Natural killer cell treated with Interleukin-12 subunit alpha and Interleukin-12 subunit beta and Interleukin-15 and Interleukin-18, amount 100 ng/mL, for 72 hours (primary cell): ENCODE data around the gene FUBP3. TPM values are rescaled to one million over a fixed set of nuclear protein-coding genes. Genes with fewer than 3 reads are reported as not detected.

Experiments
- ATAC-seq, 2 donors: fragments of 150-1000 bp; cut with Tn5 transposase in 1 of 2; sonication (Bioruptor Pico), chemical (Tn5 transposase) in 1 of 2; 2 replicates each; pipeline ENCODE4 v1.10.0; 2021
- DNase-seq: peaks from one replicate; pipeline ENCODE4 v3.0.0; 2022; ENCODE audit warnings: low spot score
- H3K27ac Mint-ChIP-seq, 2 donors: 1 replicate in 1 of 2; 2 replicates in 1 of 2; pipeline ENCODE4 v1.8.0; 2022; ENCODE audit warnings: mixed read lengths in 2 of 2, mild to moderate bottlenecking in 1 of 2, moderate library complexity in 1 of 2
- H3K27me3 Mint-ChIP-seq, 2 donors: 1 replicate in 1 of 2; 2 replicates in 1 of 2; pipeline ENCODE4 v1.8.0; 2022; ENCODE audit warnings: mixed read lengths in 2 of 2
- H3K36me3 Mint-ChIP-seq: one replicate; pipeline ENCODE4 v1.8.0; 2022; ENCODE audit warnings: mixed read lengths
- H3K4me1 Mint-ChIP-seq, 2 donors: 1 replicate in 1 of 2; 2 replicates in 1 of 2; pipeline ENCODE4 v1.8.0; 2022; ENCODE audit warnings: low read depth in 2 of 2, mixed read lengths in 2 of 2, mild to moderate bottlenecking in 1 of 2
- H3K4me3 Mint-ChIP-seq: one replicate; pipeline ENCODE4 v1.8.0; 2022; ENCODE audit warnings: mixed read lengths
- H3K9me3 Mint-ChIP-seq: 2 replicates; pipeline ENCODE4 v1.8.0; 2022; ENCODE audit warnings: mixed read lengths
- total RNA-seq, 2 donors: library from RNA; stranded (reverse); gene quantifications; one replicate each; pipeline ENCODE4 v1.2.3, GENCODE V29; 2022

Gene FUBP3
- total RNA-seq, 2 donors from 2014 or later = 43.8 to 47.2 TPM

DNA sequence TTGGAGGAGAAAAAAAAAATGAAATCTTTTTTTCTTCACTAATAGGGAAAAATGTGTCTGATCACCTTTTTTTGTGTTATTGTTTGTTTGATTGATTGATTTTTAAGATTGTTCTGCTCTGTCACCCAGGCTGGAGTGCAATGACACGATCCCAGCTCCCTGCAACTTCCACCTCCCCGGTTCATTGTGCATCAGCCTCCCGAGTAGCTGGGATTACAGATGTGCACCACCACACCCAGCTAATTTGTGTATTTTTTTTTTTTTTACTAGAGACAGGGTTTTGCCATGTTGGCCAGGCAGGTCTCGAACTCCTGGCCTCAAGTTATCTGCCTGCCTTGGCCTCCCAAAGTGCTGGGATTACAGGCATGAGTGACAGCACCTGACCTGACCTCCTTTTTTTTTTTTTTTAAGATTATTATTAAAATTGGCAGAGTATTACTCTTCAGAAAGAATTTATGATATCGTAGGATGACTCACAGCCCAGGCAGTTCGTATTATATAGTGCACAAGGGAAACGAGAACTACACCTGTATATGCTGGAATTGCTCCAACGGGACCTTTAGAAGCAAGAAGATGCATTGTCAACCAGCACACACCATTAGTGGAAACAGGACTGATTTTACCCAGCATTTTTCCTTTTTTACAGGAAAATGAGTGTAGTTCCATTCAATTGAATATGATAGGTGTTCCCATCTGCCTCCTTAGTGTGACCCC, 27.7 kb downstream of the FUBP3 start:
- no peak overlapping the region for H3K27ac Mint-ChIP-seq
- no peaks in the 10 kb centered on the region for H3K9me3 Mint-ChIP-seq
- DNase-seq (no peak), ATAC-seq (no peak)
- H3K4me3 Mint-ChIP-seq = no peak overlapping the region
- no peaks in the 10 kb centered on the region for H3K27me3 Mint-ChIP-seq
- peaks cover 0 to 9% of the 10 kb centered on the region in 2 donors for H3K4me1 Mint-ChIP-seq
- H3K36me3 Mint-ChIP-seq = no peaks in the 10 kb centered on the region

DNA sequence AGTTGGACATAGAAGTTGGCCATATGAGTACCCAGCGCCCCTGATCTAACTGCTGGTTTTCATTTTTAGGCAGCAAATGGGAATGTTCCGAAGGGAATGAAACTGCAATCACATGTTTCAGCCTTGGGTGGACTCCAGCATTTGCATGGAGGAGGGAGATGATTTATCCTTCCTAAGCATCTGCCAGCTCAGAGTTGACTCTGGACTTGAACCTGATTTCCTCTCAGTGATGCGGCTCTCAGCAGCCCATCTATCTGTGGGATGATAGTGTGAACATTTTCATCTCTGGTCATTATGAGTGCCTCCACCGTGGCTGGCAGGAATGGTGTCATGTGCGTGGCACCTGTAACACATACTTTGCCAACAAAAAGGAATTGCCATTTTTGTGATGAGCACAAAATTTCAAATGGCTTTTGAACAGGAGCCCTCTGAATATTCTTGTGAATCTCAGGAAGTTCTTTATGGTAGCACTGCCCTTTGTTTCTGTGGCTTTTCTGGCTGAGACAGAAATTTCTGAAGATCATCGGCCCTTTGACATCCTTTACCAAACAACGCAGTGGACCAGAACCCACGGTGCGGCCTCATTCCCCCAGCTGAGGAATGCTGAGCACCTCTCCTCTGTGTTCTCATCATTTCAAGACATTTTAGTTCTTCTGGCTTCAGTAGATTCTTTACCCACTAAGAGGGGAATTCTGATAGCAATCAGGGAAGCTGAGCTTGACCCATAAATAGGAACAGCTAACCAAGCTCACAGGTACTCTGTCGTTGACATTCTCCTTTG, 28.5 kb downstream of the FUBP3 start:
- Mint-ChIP-seq H3K27me3 (no peaks in the 10 kb centered on the region), H3K27ac (no peak overlapping the region), H3K36me3 (no peaks in the 10 kb centered on the region), H3K9me3 (no peaks in the 10 kb centered on the region), H3K4me1 (peaks cover 0 to 9% of the 10 kb centered on the region in 2 donors), H3K4me3 (no peak overlapping the region)
- no peak for ATAC-seq
- no peak for DNase-seq

DNA sequence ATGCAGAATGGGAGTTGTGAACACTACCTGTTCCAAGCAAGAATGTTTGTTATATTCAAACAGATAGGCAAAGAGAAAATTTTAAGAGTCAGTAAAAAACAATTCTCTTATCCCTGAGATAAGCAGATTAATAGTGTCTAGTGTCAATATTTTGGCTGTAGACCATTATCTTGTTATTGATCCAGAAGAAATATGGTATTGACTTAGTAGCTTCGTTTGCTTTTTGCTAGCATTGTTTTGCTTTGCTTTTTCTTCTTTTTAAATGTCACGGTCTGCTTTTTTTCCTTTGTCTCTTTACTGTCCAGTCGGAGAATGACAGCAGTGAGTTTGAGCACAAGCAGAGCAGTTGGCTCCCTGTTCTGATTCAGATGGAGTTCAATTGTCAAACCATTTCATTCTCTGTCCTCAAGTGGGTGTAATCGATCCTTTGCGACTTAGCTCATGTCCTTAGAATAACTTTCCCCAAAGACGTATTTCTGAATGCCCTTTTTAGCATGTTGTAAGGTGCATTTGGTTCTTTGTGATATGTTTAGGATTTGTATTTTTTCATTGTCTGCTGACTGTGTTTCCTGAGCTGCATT, 29.3 kb downstream of the FUBP3 start:
- Mint-ChIP-seq H3K27ac (no peak overlapping the region), H3K9me3 (no peaks in the 10 kb centered on the region), H3K36me3 (no peaks in the 10 kb centered on the region), H3K27me3 (no peaks in the 10 kb centered on the region), H3K4me3 (no peak overlapping the region), H3K4me1 (peaks cover 0 to 9% of the 10 kb centered on the region in 2 donors)
- DNase-seq (no peak), ATAC-seq (no peak)

DNA sequence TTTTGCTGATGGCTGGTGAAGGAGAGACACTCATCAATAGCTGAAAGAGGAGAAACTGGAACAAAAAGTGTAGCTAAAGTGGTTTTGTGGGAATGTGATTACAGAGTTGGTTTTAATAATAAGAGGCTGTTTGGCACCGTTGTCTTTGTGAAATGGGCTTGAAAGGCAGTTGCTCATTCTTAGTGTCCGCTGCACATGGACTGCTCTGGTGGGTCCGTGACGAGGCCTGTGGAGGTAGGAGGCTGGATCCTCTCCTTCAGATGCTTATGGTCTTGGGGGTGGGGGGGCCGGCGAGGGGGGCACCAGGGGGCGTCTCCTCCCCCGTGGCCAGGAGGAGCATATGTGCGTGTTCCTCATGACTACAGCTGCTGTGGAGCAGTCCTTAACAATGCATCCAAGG, 29.8 kb downstream of the FUBP3 start:
- no peak overlapping the region for H3K27ac Mint-ChIP-seq

DNA sequence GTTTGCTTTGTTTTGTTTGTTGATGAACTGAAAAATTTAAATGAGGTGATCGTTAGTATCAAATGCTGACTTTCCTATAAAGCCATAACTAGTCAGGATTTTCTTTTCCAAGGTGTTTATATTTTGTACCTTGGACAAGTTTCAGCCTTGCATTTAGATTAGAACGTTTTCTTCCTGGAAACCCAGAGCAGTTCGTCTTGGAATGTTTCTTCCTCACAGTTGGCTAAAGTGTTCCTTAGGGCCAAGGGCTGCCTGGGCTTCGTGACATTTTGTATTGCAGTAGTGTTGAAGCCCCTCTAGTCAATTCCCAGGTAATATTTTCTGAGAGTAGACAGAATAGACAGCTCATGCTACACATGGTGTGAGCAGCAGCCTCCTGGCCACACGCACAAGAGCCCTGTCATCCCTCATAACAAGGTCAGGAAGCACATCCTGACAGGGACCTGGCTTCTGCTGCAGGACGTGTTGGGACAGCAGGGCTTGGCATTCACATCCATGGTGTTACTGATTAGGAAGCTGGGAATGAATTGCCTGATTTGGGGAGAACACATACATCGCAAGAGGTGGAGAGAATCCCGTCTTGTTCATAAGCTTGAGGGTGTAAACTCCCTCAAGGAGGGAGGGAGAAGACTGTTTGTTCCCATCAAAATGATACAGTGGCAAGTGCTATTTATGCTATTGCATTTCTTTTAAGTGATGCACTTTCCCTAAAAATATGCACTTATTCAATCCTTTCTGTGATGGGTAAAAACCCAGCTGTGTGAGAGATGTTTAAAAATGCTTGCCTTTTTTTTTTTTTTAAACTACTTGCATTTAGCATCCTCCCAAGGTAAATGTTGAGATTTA, 31.7 kb downstream of the FUBP3 start:
- Mint-ChIP-seq H3K36me3 (peaks cover 6% of the 10 kb centered on the region), H3K4me3 (no peak overlapping the region), H3K27ac (no peak overlapping the region), H3K27me3 (no peaks in the 10 kb centered on the region), H3K4me1 (peaks cover 0 to 3% of the 10 kb centered on the region in 2 donors), H3K9me3 (no peaks in the 10 kb centered on the region)
- DNase-seq = no peak
- no peak for ATAC-seq

More for the DNA sequence above, 29.8 kb downstream of the FUBP3 start:
- DNase-seq (no peak), ATAC-seq (no peak)
- Mint-ChIP-seq H3K4me3 (no peak overlapping the region), H3K4me1 (peaks cover 0 to 7% of the 10 kb centered on the region in 2 donors), H3K9me3 (no peaks in the 10 kb centered on the region), H3K36me3 (no peaks in the 10 kb centered on the region), H3K27me3 (no peaks in the 10 kb centered on the region)

DNA sequence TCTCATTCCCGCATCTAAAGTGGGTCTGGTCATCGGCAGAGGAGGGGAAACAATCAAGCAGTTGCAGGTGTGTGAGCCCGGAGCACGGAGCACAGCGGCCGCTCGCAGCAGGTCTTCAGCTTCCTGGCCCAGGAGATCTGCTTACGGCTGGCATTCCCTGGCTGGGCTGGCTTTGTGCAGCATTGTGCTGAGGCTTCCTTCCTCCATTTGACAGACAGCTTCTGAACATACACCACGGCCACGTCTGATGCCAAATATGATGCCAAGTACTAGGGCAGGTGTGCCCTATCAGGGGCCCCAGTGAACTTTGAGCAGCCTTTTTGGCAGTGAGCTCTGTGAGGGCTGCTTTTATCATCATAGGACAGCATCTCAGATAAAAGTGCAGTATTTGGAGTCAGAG, 37.1 kb downstream of the FUBP3 start:
- H3K27ac Mint-ChIP-seq = no peak overlapping the region
- DNase-seq (no peak), ATAC-seq (no peak)
- no peak overlapping the region for H3K4me3 Mint-ChIP-seq
- no peaks in the 10 kb centered on the region for H3K9me3 Mint-ChIP-seq
- H3K4me1 Mint-ChIP-seq = no peaks in the 10 kb centered on the region
- peaks cover 13% of the 10 kb centered on the region for H3K36me3 Mint-ChIP-seq
- H3K27me3 Mint-ChIP-seq = no peaks in the 10 kb centered on the region

DNA sequence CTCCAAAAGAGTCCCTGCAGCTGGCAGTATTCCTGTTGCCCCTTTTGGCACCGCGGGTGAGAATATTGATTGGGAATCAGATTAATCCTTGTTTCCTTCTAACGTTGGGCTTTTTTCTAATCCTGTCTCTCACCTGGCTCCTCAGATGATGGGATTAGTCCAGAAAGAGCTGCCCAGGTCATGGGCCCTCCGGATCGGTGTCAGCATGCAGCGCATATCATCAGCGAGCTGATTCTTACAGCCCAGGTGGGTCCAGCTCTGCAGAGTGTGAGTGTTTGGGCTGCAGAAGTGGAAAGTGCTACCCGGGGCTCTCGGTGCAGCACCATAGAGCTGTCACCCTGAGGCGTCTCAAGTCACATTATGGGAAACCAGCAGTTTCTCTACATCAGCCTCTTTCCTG, 44.1 kb downstream of the FUBP3 start:
- Mint-ChIP-seq H3K4me3 (no peak overlapping the region), H3K9me3 (no peaks in the 10 kb centered on the region), H3K36me3 (peaks cover 13% of the 10 kb centered on the region), H3K4me1 (peaks cover 0 to 3% of the 10 kb centered on the region in 2 donors), H3K27me3 (no peaks in the 10 kb centered on the region), H3K27ac (no peak overlapping the region)
- ATAC-seq (no peak), DNase-seq (no peak)

DNA sequence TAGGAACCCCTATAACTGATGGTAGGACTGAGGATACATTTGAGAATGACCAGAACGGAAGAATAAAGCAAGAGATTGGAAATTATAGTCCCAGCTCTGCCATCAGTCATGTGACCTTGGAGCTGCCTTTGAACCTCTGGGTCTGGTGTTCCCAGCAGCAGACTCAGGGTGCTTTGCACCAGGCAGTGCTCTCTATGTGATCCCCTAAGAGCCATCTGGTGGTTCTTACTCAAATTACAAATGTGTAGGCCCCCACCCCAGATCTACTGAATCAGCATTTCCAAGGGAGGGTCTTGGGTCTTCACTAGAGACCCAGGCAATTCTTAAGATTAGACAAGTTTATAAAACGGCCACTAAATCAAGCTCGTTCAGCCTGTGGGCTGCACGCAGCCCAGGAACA, 44.8 kb downstream of the FUBP3 start:
- Mint-ChIP-seq H3K4me3 (no peak overlapping the region), H3K27me3 (no peaks in the 10 kb centered on the region), H3K27ac (no peak overlapping the region), H3K9me3 (no peaks in the 10 kb centered on the region), H3K4me1 (peaks cover 0 to 3% of the 10 kb centered on the region in 2 donors), H3K36me3 (peaks cover 13% of the 10 kb centered on the region)
- DNase-seq = no peak
- no peak for ATAC-seq

DNA sequence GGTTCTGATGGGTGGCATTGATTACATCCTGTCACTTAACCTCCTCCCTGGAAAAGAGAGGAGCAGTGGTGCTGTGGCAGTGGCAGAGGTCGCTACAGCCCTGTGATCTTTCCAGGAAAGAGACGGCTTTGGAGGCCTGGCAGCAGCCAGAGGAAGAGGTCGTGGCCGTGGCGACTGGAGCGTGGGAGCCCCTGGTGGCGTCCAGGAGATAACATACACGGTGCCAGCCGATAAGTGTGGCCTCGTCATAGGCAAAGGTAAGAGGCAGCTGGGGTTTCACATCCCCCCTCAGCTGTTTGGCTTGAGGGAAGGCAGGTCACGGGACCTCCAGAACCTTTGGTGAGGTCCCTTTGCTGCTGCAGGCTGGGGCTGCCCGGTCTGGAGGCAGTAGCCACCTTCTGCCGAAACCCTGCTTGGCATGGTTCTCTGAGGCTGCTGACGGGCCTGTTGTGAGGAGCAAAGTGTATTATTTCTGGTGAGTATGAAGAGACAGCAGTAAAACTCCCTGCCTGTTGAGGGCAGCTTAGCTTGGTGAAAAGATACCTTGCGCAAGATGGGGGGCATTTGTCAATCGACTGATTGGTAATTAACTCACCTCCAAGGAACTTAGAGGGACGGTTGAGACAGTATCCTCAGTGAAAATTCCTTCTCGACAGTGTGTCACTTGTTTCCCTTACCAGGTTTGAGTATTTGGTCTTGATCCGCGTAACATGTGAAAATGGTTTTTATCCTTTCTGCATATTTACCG, 47.0 kb downstream of the FUBP3 start:
- no peak for ATAC-seq

DNA sequence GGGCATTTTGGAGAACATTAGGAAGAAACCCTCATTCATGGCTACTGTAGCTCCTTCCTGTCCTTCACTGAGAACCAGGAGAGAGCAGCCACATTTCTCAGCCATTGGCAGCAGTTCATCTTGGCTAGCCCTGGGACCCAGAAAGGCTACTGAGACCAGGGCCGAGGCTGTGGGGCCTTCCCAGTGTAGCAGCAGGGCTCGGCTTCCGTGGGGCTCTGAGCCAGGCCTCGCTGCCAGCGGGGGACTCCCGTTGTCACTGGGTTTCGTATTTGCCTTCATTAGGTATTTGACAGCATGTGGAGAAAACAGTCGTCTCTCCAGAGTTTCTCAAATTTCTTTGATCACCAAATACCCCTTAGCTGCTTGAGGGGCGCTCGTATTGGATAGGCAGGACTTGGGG, 47.7 kb downstream of the FUBP3 start:
- ATAC-seq = no peak
- H3K36me3 Mint-ChIP-seq = peaks cover 6% of the 10 kb centered on the region

More for the DNA sequence above, 47.0 kb downstream of the FUBP3 start:
- H3K27me3 Mint-ChIP-seq = no peaks in the 10 kb centered on the region
- peaks cover 0 to 3% of the 10 kb centered on the region in 2 donors for H3K4me1 Mint-ChIP-seq
- H3K4me3 Mint-ChIP-seq = no peak overlapping the region
- no peak overlapping the region for H3K27ac Mint-ChIP-seq
- H3K9me3 Mint-ChIP-seq = no peaks in the 10 kb centered on the region
- no peak for DNase-seq
- peaks cover 6% of the 10 kb centered on the region for H3K36me3 Mint-ChIP-seq

DNA sequence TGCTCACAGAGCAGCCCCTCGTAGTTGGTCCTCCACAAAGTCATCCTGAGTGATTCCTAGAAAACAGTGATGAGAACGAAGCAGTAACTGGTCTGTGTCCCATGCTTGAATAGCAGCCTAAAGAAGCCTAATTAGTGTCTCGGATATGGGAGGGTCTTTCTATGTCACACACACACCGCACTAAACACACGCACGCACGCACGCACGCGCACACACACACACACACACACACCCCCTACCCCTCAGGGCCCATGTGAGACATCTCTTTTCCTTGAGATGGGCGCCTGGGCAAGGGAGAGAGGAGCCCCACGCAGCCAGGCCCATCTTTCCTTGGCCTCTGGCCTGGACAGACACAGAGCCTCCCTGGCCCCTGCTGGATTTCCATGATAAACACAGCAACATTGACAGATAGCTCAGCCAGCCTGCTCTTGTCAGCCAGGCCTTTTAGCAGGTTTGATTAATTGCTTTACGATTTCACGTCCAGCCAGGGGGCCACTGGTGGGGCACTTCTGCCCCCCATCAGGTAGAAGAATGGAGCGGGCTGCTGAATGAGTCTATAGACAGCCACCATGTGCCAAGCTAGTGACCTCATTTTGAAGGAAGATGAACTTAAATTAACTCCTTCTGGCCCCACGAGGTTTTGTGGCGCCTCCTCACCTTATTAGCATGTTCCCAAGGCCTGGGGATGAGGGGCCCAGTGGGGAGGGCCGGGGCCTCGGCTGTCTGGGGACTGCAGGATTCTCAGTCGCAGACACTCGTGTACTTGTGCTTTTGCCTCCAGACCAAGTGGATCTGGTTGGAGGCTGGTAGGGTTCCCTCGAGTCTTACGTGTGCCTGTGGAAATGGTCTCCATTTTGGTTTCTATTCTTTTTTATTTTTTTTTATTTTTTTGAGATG, 48.8 kb downstream of the FUBP3 start:
- ATAC-seq (no peak), DNase-seq (no peak)
- Mint-ChIP-seq H3K4me1 (peaks cover 0 to 3% of the 10 kb centered on the region in 2 donors), H3K27ac (no peak overlapping the region), H3K4me3 (no peak overlapping the region), H3K9me3 (no peaks in the 10 kb centered on the region), H3K36me3 (peaks cover 6% of the 10 kb centered on the region), H3K27me3 (no peaks in the 10 kb centered on the region)

More for the DNA sequence above, 47.7 kb downstream of the FUBP3 start:
- DNase-seq = no peak
- Mint-ChIP-seq H3K4me1 (peaks cover 0 to 3% of the 10 kb centered on the region in 2 donors), H3K9me3 (no peaks in the 10 kb centered on the region), H3K27me3 (no peaks in the 10 kb centered on the region), H3K4me3 (no peak overlapping the region), H3K27ac (no peak overlapping the region)

DNA sequence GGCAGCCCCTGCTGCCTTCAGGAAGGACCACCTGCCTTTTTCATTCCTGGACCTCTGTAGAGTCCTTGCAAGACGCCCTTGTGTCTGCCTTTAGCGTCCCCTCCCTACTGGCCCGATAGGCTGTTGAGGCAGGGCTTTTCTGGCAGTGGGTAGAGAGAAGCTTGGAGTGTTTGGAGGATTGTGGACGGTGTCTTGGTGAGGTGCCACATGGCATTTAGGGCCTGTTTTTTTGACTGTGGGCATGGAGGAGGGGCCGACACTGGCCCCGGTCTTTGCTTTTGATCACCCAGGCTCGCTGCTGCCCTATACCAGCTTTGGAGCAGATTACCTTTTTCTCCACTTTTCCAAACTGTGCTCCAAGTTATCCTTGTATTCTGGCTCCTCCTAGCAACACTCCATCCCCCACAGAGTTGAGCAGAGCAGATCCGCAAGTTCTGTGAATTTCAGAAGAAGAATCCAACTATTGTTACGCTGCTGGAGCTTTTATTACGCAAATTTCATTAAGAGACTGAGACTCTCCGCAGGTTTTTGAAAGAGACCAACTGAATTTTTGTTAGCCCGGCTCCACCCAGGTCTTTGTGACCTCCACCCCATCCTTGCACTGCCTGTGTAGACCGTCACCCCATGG, 50.2 kb downstream of the FUBP3 start:
- H3K4me1 Mint-ChIP-seq = peaks cover 0 to 3% of the 10 kb centered on the region in 2 donors
- DNase-seq (no peak), ATAC-seq (no peak)
- no peak overlapping the region for H3K27ac Mint-ChIP-seq
- no peaks in the 10 kb centered on the region for H3K36me3 Mint-ChIP-seq
- no peak overlapping the region for H3K4me3 Mint-ChIP-seq
- no peaks in the 10 kb centered on the region for H3K9me3 Mint-ChIP-seq
- H3K27me3 Mint-ChIP-seq = no peaks in the 10 kb centered on the region
